HEK293T (cell line): ENCODE data around the gene MRPS6.

Source experiments
- BHLHE40 ChIP-seq: fragments of 450-650 bp; IDR thresholded peaks from 2 replicates; pipeline ENCODE4 v1.6.1; 2016; ENCODE audit warnings: mild to moderate bottlenecking, moderate library complexity, borderline replicate concordance
- FOXA1 ChIP-seq: fragments of 450-650 bp; IDR thresholded peaks from 2 replicates; pipeline ENCODE4 v1.6.1; 2016; ENCODE audit warnings: mild to moderate bottlenecking
- HDGF ChIP-seq: fragments of 450-650 bp; IDR thresholded peaks from 2 replicates; pipeline ENCODE4 v1.6.1; 2017; ENCODE audit warnings: antibody characterized with exemption, borderline replicate concordance
- NFRKB ChIP-seq: fragments of 450-650 bp; IDR thresholded peaks from 2 replicates; pipeline ENCODE4 v1.6.1; 2016; ENCODE audit warnings: mild to moderate bottlenecking, moderate library complexity

- TF ChIP-seq FOXA1 (no peak), NFRKB (no peak), HDGF (no peak), BHLHE40 (no peak)
These were observed 41.5 kb upstream of the MRPS6 start for GRCh38 chr21:34031835-34032370.
